ENCODE results near the gene OPN3.

DNA sequence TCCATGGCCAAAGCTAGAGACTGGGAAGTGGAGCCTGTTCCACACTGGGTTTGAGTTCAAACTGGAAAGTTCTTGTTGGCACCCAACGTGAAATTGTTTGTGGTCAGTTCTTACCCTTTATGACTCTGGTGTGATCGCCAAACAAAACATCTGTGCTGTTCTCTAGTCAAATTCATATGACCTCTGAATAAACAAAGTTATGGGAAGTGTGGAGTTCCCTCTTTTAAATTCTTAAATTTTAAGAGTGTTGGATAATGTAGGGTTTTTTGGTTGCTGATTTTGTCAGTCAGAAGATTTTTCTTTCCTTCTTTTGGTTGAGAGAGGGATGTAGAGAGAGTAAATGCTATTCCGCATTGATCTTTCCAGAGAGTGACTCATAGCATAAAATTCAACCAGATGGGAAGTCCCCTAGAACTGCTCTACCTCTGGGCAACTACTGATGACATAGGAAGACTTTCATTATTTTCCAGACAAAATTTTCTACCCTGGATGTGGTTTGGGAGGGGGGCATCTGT, 36.4 kb downstream of the OPN3 start:
- TF ChIP-seq, protein P1, sequence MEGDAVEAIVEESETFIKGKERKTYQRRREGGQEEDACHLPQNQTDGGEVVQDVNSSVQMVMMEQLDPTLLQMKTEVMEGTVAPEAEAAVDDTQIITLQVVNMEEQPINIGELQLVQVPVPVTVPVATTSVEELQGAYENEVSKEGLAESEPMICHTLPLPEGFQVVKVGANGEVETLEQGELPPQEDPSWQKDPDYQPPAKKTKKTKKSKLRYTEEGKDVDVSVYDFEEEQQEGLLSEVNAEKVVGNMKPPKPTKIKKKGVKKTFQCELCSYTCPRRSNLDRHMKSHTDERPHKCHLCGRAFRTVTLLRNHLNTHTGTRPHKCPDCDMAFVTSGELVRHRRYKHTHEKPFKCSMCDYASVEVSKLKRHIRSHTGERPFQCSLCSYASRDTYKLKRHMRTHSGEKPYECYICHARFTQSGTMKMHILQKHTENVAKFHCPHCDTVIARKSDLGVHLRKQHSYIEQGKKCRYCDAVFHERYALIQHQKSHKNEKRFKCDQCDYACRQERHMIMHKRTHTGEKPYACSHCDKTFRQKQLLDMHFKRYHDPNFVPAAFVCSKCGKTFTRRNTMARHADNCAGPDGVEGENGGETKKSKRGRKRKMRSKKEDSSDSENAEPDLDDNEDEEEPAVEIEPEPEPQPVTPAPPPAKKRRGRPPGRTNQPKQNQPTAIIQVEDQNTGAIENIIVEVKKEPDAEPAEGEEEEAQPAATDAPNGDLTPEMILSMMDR (IDR thresholded peaks at IDR 0.05): no peak
- TF ChIP-seq EP300 (IDR thresholded peaks at IDR 0.05) (no peak), POLR2A (IDR thresholded peaks at IDR 0.05) (no peak), POLR2AphosphoS5 (IDR thresholded peaks at IDR 0.05) (no peak)

Data from upper lobe of left lung (tissue), 4 donors.